Heart right ventricle (tissue), 16 donors: ENCODE data around the gene NACAD. TPM values are rescaled to one million over a fixed set of nuclear protein-coding genes. Genes with fewer than 3 reads are reported as not detected.

Experiments used
- ATAC-seq, 8 donors: fragments of 200-7000 bp; cut with Tn5 transposase; one replicate each; pipeline ENCODE4 v1.9.1; 2020; ENCODE audit warnings: mild to moderate bottlenecking in 8 of 8, moderate library complexity in 8 of 8, moderate number of reproducible peaks in 1 of 8
- DNase-seq, 2 donors: peaks; one replicate each; pipeline ENCODE4 v3.0.0-alpha.2; 2020
- H3K27ac ChIP-seq, 10 donors: fragments of 200-600 bp; sonication (generic) in 2 of 10; one replicate each; pipeline versions ENCODE4 v1.5.0 to v1.8.0; 2020 to 2022; ENCODE audit warnings: mild to moderate bottlenecking in 3 of 10
- H3K27me3 ChIP-seq, 7 donors: fragments of 200-600 bp; one replicate each; pipeline ENCODE4 v1.8.0; 2021 to 2022; ENCODE audit warnings: mild to moderate bottlenecking in 2 of 7
- H3K36me3 ChIP-seq, 9 donors: fragments of 200-600 bp; sonication (generic) in 1 of 9; one replicate each; pipeline versions ENCODE4 v1.5.0 to v1.8.0; 2020 to 2022; ENCODE audit warnings: mild to moderate bottlenecking in 2 of 9
- H3K4me1 ChIP-seq, 9 donors: fragments of 200-600 bp; sonication (generic) in 1 of 9; one replicate each; pipeline versions ENCODE4 v1.5.0 to v1.8.0; 2020 to 2022; ENCODE audit warnings: mild to moderate bottlenecking in 4 of 9
- H3K4me3 ChIP-seq, 10 donors: fragments of 200-600 bp; sonication (generic) in 2 of 10; one replicate each; pipeline versions ENCODE4 v1.5.0 to v1.8.0; 2020 to 2022; ENCODE audit warnings: mild to moderate bottlenecking in 7 of 10, moderate library complexity in 2 of 10
- H3K9me3 ChIP-seq, 11 donors: fragments of 200-600 bp in 10 of 11; sonication (generic) in 2 of 11; one replicate each; pipeline versions ENCODE4 v1.5.0 to v1.8.0; 2013 to 2022; ENCODE audit warnings: mild to moderate bottlenecking in 2 of 11, control low read depth in 1 of 11, moderate library complexity in 1 of 11
- CTCF ChIP-seq, 9 donors: fragments of 200-600 bp; sonication (generic) in 2 of 9; IDR thresholded peaks; one replicate each; pipeline versions ENCODE4 v1.5.0 to v1.8.0; 2021 to 2022; ENCODE audit warnings: antibody characterized with exemption in 9 of 9, mild to moderate bottlenecking in 5 of 9, moderate library complexity in 1 of 9
- WGBS, 2 donors: extraction: QIAGEN DNeasy Blood & Tissue Kit; methylation state at CpG; one replicate each; pipeline ENCODE4 v1.1.7; 2013; ENCODE audit warnings: inconsistent platforms in 1 of 2; 5-methylcytosine and 5-hydroxymethylcytosine counted together
- intact Hi-C, 10 donors: fragments of 100-400 bp; cut with DNase I; formaldehyde crosslinking; loops; one replicate each; pipeline versions ENCODE4 v1.11.1 to v1.14.2; 2022
- polyA plus RNA-seq, 2 donors: library from polyadenylated mRNA; stranded (reverse); fragments of 200-250 nt; gene quantifications; one replicate each; pipeline ENCODE4 v1.2.3, GENCODE V29; 2013
- total RNA-seq, 10 donors: library from RNA; stranded (reverse); fragmentation: NEBNext Ultra II Directional in 3 of 10; extraction: Animal tissue kit (Norgen Biotek cat#: 25700) in 3 of 10; gene quantifications; one replicate each; pipeline versions ENCODE4 v1.2.1 to v1.2.4, GENCODE V29; 2021 to 2023
- donor health status: Arrhythmogenic right ventricular cardiomyopathy.
- donor health status: ischemic (EF 13 %, LVEDD 7.1; RV severe dilation, severe dysfunction).
- donor health status: healthy with polysubstance abuse.
- donor health status: DM: no; HTN: yes; CAD: no.
- donor health status: DM: no; HTN: no; CAD: no.
- donor health status: ischemic (EF 25% LVEDD 6.9; RV normal size, moderate dysfunction).
- donor health status: ischemic (EF 25% LVEDD 5.7; RV mildly dilated, moderate dysfunction).
- donor health status: healthy.
- donor health status: DM: yes; HTN: yes; CAD: no.
- donor health status: Ischemic cardiomyopathy.
- donor health status: ischemic (EF 35%, LVEDD 5.7; RV mildly dilated, moderate dysfunction).
- donor health status: nonischemic (EF 11% LVEDD 7.7; RV severe dilation, severe dysfunction).
- donor health status: DM: yes; HTN: yes; CAD: no.
- donor health status: PGD.
- donor health status: ischemic (EF 29% LVEDD 5.4; RV normal size, mild dysfunction).
- donor health status: nonischemic (EF 23%, LVEDD 6.1; RV moderate dilation, normal function).

Gene NACAD
- total and polyA plus RNA-seq, 12 donors: 3.0 to 12.0 (median 4.7) TPM

GRCh38 chr7:45123913-45124710 lies 35.3 kb upstream of the NACAD start:
- DNase-seq (no peak), ATAC-seq (no peak)
- Histone ChIP-seq H3K9me3 (no peaks in the 10 kb centered on the region), H3K27ac (no peak overlapping the region), H3K4me1 (no peaks in the 10 kb centered on the region), H3K27me3 (no peaks in the 10 kb centered on the region), H3K36me3 (no peaks in the 10 kb centered on the region), H3K4me3 (no peak overlapping the region)
- 66 to 71% methylated on average over 12 of the region's 12 CpGs for WGBS, 2 donors
- no peak for TF ChIP-seq CTCF (IDR thresholded peaks at IDR 0.05)
- intact Hi-C loops: no loop called here

- no peak overlapping the region for H3K27ac ChIP-seq
- no peaks in the 10 kb centered on the region for H3K4me1 ChIP-seq
- TF ChIP-seq CTCF (IDR thresholded peaks at IDR 0.05): no peak
- H3K36me3 ChIP-seq: no peaks in the 10 kb centered on the region
- WGBS, 2 donors: 75 to 78% methylated on average over 16 of the region's 16 CpGs
- no peak overlapping the region for H3K4me3 ChIP-seq
- DNase-seq (no peak), ATAC-seq (peak in 1 of 8 donors; percentile 9)
- no peaks in the 10 kb centered on the region for H3K9me3 ChIP-seq
- H3K27me3 ChIP-seq: no peaks in the 10 kb centered on the region
- intact Hi-C loops: no loop called here
Observed at GRCh38 chr7:45122975-45123860, 34.4 kb upstream of the NACAD start.

- no peak overlapping the region for H3K27ac ChIP-seq
- DNase-seq (no peak), ATAC-seq (no peak)
- TF ChIP-seq CTCF (IDR thresholded peaks at IDR 0.05): no peak
- intact Hi-C loops: loop anchor here in 1 of 10 donors (10.0 kb wide), 1 partner anchor 235 kb away; the partner anchor contains the start of gene PURB
- no peaks in the 10 kb centered on the region for H3K9me3 ChIP-seq
- H3K36me3 ChIP-seq: no peaks in the 10 kb centered on the region
- WGBS, 2 donors: 93 to 95% methylated on average over 3 of the region's 3 CpGs
- no peaks in the 10 kb centered on the region for H3K4me1 ChIP-seq
- H3K4me3 ChIP-seq: no peak overlapping the region
- no peaks in the 10 kb centered on the region for H3K27me3 ChIP-seq
Observed at GRCh38 chr7:45119550-45119949, 30.8 kb upstream of the NACAD start.

GRCh38 chr7:45118889-45119331 lies 30.1 kb upstream of the NACAD start:
- DNase-seq: no peak
- ATAC-seq: peak in 1 of 8 donors; percentile 21
- WGBS, 2 donors: 88 to 91% methylated on average over 3 of the region's 3 CpGs
- intact Hi-C loops: loop anchor here in 1 of 10 donors (10.0 kb wide), 1 partner anchor 234 kb away; the partner anchor contains the start of gene PURB
- Histone ChIP-seq H3K4me3 (no peak overlapping the region), H3K9me3 (no peaks in the 10 kb centered on the region), H3K27ac (no peak overlapping the region), H3K4me1 (no peaks in the 10 kb centered on the region), H3K36me3 (no peaks in the 10 kb centered on the region), H3K27me3 (no peaks in the 10 kb centered on the region)
- TF ChIP-seq CTCF (IDR thresholded peaks at IDR 0.05): no peak
